Esophagus muscularis mucosa (tissue), 4 donors: Measurements from ENCODE around the gene SPATA22.

Experiments
- CTCF ChIP-seq, 3 experiments: fragments of 200-600 bp in 2 of 3; fragments of 450-650 bp in 1 of 3; sonication (generic) in 2 of 3; IDR thresholded peaks; one replicate each; pipeline ENCODE4 v1.5.1; 2017 to 2019; ENCODE audit warnings: antibody characterized with exemption in 3 of 3, mild to moderate bottlenecking in 2 of 3, moderate library complexity in 1 of 3
- EP300 ChIP-seq: sonication (generic); formaldehyde crosslinking; IDR thresholded peaks from one replicate; pipeline ENCODE4 v1.6.1; 2017; ENCODE audit warnings: antibody characterized with exemption
- POLR2A ChIP-seq: fragments of 450-650 bp; IDR thresholded peaks from one replicate; pipeline ENCODE4 v1.6.1; 2017; ENCODE audit warnings: antibody characterized with exemption, moderate library complexity, mild to moderate bottlenecking, low read depth

- no peak for TF ChIP-seq POLR2A
- TF ChIP-seq CTCF (IDR thresholded peaks at IDR 0.05): no peak
- TF ChIP-seq EP300: no peak
These were observed 33.3 kb downstream of the SPATA22 start for GRCh38 chr17:3438368-3438767.
